Hepatic stellate cell (primary cell): ENCODE results near the gene F7.
"Not testable (repeated sequence)": the region's sequence is repeated elsewhere in the genome, so short reads cannot be mapped to it uniquely, and the experiment has no call there.

Experiments used
- DNase-seq: peaks from one replicate; pipeline ENCODE4 v3.0.0; 2011; ENCODE audit warnings: low spot score

The F7 gene

GRCh38 chr13:113153810-113154748 is 48.5 kb downstream of the F7 start:
- DNase-seq, result peak; percentile 82

- DNase-seq, result no peak
These were observed 49.6 kb downstream of the F7 start for GRCh38 chr13:113155201-113155600.

- no peak for DNase-seq
These were observed 50.5 kb downstream of the F7 start for GRCh38 chr13:113155982-113156655.

GRCh38 chr13:113157206-113157928 is 51.8 kb downstream of the F7 start:
- no peak for DNase-seq

GRCh38 chr13:113157929-113158747 is 52.5 kb downstream of the F7 start, which contains the start of gene PROZ:
PROZ (plus strand) TSS chr13:113158648; CDS start chr13:113158661, 13 bp downstream.
- DNase-seq, result no peak

GRCh38 chr13:113158946-113159345 is 53.4 kb downstream of the F7 start:
- no peak for DNase-seq

GRCh38 chr13:113159701-113160100 is 54.1 kb downstream of the F7 start:
- no peak for DNase-seq

GRCh38 chr13:113160983-113161382 is 55.4 kb downstream of the F7 start:
- no peak for DNase-seq

- DNase-seq, result no peak
These were observed 55.8 kb downstream of the F7 start for GRCh38 chr13:113161433-113161832.

- not testable (repeated sequence) for DNase-seq
These were observed 56.4 kb downstream of the F7 start for GRCh38 chr13:113161975-113162374.

- DNase-seq, result no peak
These were observed 57.4 kb downstream of the F7 start for GRCh38 chr13:113162783-113163685.

- DNase-seq, result no peak
These were observed 58.9 kb downstream of the F7 start for GRCh38 chr13:113164492-113164891.

GRCh38 chr13:113166266-113166665 is 60.7 kb downstream of the F7 start:
- no peak for DNase-seq

- DNase-seq, result no peak
These were observed 61.1 kb downstream of the F7 start for GRCh38 chr13:113166681-113167080.

- no peak for DNase-seq
These were observed 61.6 kb downstream of the F7 start for GRCh38 chr13:113167155-113167554.

GRCh38 chr13:113167575-113167974 is 62.0 kb downstream of the F7 start:
- DNase-seq, result no peak

GRCh38 chr13:113168211-113168610 is 62.6 kb downstream of the F7 start:
- DNase-seq, result no peak

GRCh38 chr13:113169277-113170272 is 64.0 kb downstream of the F7 start:
- DNase-seq, result no peak
